Measurements from ENCODE around the gene MAPKAP1. TPM values are rescaled to one million over a fixed set of nuclear protein-coding genes. Genes with fewer than 3 reads are reported as not detected.

The MAPKAP1 gene
- total RNA-seq, 4 donors from 2014 or later, result 57.6 to 70.2 (median 68.7) TPM

DNA sequence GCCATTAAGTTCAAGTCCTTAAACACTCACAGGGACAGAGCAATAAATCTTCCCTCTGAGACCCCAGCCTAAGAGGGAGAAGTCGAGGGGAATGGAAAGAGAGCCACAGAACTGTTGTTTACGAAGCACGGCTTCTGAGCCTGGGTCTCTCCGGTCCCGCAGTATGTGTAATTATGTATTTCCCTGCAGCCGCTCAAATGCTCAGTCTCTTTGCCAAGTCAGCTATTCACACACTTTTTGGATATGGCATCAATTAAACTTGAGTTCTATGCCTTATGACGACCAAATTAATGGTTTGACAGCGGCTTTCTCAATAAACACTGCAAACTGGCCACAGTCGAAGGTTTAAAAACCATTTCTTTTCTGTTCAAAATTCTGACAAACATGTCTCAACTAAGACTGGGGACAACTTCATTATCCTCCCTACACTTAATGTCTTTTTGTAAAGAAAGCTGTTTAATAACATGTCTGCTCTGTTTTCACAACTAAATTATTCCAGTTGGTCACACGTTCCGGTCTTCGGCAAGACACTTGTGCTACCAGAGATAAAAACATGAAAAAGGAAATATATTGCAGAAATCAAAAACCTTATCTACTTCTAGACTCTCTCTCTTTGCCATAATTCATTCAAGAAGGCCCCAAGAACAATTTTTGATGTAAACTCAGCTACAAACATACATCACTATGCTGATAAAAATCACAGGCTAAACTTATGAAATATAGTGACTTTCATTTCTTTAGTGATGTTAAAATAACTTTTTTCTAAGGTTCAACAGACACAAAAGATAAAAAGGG lies 242.2 kb downstream of the MAPKAP1 start:
- H3K9me3 ChIP-seq, result no peaks in the 10 kb centered on the region
- no peak for DNase-seq (ENCODE audit: low spot score in 2 of 2)
- no peak overlapping the region for H3K27ac ChIP-seq
- H3K36me3 ChIP-seq, result peaks cover 17% of the 10 kb centered on the region
- no peak overlapping the region for H3K4me3 ChIP-seq
- no peaks in the 10 kb centered on the region for H3K27me3 ChIP-seq
- no peaks in the 10 kb centered on the region for H3K4me1 ChIP-seq
- WGBS, result 65% methylated on average over 12 of the region's 12 CpGs
- TF ChIP-seq POLR2A (IDR thresholded peaks at IDR 0.05), result no peak

GRCh38 chr9:125463926-125464325 lies 243.1 kb downstream of the MAPKAP1 start:
- Histone ChIP-seq H3K4me1 (no peaks in the 10 kb centered on the region), H3K4me3 (no peak overlapping the region), H3K27me3 (no peaks in the 10 kb centered on the region), H3K27ac (no peak overlapping the region), H3K36me3 (peaks cover 17% of the 10 kb centered on the region), H3K9me3 (no peaks in the 10 kb centered on the region)
- no peak for TF ChIP-seq EP300 (IDR thresholded peaks at IDR 0.05)
- TF ChIP-seq POLR2A (IDR thresholded peaks at IDR 0.05), result no peak
- no peak for TF ChIP-seq POLR2AphosphoS5 (IDR thresholded peaks at IDR 0.05)
- TF ChIP-seq, protein P1, sequence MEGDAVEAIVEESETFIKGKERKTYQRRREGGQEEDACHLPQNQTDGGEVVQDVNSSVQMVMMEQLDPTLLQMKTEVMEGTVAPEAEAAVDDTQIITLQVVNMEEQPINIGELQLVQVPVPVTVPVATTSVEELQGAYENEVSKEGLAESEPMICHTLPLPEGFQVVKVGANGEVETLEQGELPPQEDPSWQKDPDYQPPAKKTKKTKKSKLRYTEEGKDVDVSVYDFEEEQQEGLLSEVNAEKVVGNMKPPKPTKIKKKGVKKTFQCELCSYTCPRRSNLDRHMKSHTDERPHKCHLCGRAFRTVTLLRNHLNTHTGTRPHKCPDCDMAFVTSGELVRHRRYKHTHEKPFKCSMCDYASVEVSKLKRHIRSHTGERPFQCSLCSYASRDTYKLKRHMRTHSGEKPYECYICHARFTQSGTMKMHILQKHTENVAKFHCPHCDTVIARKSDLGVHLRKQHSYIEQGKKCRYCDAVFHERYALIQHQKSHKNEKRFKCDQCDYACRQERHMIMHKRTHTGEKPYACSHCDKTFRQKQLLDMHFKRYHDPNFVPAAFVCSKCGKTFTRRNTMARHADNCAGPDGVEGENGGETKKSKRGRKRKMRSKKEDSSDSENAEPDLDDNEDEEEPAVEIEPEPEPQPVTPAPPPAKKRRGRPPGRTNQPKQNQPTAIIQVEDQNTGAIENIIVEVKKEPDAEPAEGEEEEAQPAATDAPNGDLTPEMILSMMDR (IDR thresholded peaks at IDR 0.05), result no peak
- 96% methylated on average over 2 of the region's 2 CpGs for WGBS
- no peak for DNase-seq (ENCODE audit: low spot score in 2 of 2)

DNA sequence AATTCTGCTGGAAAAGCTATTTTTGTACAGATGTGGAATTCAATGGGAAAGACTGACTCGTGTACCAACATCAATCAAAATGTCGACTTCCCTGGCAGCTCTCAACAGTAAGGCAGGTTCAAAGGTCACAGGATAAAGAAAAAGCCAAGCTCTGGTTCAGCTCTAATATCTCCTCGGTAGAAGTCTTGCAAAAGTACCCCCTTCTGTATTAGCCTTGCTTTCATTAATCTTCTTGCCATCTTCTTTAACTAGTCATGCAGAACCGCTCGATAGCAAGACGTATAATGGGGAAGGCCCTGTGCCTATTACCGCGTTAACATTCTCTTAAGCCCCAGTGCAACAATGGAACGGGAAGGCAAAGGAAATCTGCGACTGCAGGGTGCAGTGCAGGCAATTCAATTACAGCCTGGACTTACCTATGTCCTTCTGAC lies 244.1 kb downstream of the MAPKAP1 start:
- TF ChIP-seq POLR2A (IDR thresholded peaks at IDR 0.05) (no peak), EP300 (IDR thresholded peaks at IDR 0.05) (no peak), POLR2AphosphoS5 (IDR thresholded peaks at IDR 0.05) (no peak)
- TF ChIP-seq, protein P1 (IDR thresholded peaks at IDR 0.05), result no peak

GRCh38 chr9:125461636-125462190 lies 245.3 kb downstream of the MAPKAP1 start:
- Histone ChIP-seq H3K4me1 (no peaks in the 10 kb centered on the region), H3K27me3 (no peaks in the 10 kb centered on the region), H3K27ac (no peak overlapping the region), H3K4me3 (no peak overlapping the region), H3K36me3 (peaks cover 10% of the 10 kb centered on the region), H3K9me3 (no peaks in the 10 kb centered on the region)
- TF ChIP-seq POLR2A (IDR thresholded peaks at IDR 0.05), result no peak
- no peak for TF ChIP-seq POLR2AphosphoS5 (IDR thresholded peaks at IDR 0.05)
- no peak for TF ChIP-seq EP300 (IDR thresholded peaks at IDR 0.05)
- TF ChIP-seq, protein P1 (IDR thresholded peaks at IDR 0.05), result no peak
- no peak for DNase-seq (ENCODE audit: low spot score in 2 of 2)
- WGBS, result 93% methylated on average over 8 of the region's 8 CpGs

More for the DNA sequence above, 244.1 kb downstream of the MAPKAP1 start:
- no peak overlapping the region for H3K4me3 ChIP-seq
- H3K27ac ChIP-seq, result no peak overlapping the region
- peaks cover 17% of the 10 kb centered on the region for H3K36me3 ChIP-seq
- DNase-seq (ENCODE audit: low spot score in 2 of 2), result no peak
- WGBS, result 82% methylated on average over 10 of the region's 10 CpGs
- H3K9me3 ChIP-seq, result no peaks in the 10 kb centered on the region
- H3K4me1 ChIP-seq, result no peaks in the 10 kb centered on the region
- H3K27me3 ChIP-seq, result no peaks in the 10 kb centered on the region

DNA sequence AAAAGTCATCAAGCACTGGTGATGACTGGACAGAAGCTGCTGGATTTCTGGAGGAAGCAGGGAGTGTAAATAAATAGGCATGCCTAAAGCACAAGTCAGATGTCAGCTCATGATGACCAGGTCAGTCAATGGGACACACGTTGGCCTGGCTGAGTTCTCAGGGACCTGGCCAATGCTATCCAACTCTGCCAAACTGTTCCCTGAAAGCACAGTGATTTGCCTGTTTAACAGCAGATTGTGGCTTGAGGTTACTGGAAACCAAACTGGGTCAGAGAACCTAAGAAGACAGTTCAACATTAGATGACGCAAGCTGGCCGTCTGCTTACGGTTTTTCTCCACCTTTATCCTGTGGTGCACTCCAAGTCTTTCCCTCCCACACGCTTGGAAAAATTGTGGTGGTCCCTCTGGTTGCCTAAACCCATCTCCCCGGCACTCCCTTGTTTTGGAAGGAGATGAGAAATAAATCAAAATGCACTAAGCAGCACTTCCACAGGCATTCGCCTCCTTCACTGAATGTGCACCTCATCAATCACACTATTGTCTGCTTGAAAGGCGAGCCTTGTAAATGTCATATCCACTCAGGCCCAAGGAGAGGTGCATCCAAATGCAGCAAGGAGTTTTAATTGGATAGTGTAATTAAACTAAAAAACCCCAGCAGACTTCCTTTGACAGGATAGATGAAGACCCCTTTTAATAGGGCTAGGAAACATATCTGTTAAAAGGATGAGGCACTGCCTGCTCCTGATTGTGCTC lies 245.9 kb downstream of the MAPKAP1 start:
- Histone ChIP-seq H3K9me3 (peaks cover 3% of the 10 kb centered on the region), H3K4me1 (no peaks in the 10 kb centered on the region), H3K4me3 (no peak overlapping the region), H3K27me3 (no peaks in the 10 kb centered on the region), H3K36me3 (peaks cover 9% of the 10 kb centered on the region), H3K27ac (no peak overlapping the region)
- TF ChIP-seq EP300 (IDR thresholded peaks at IDR 0.05) (no peak), POLR2A (IDR thresholded peaks at IDR 0.05) (no peak), POLR2AphosphoS5 (IDR thresholded peaks at IDR 0.05) (no peak)
- TF ChIP-seq, protein P1 (IDR thresholded peaks at IDR 0.05), result no peak
- 85% methylated on average over 8 of the region's 8 CpGs for WGBS
- no peak for DNase-seq (ENCODE audit: low spot score in 2 of 2)

Measured in suprapubic skin (tissue), 4 donors.